Stimulated activated CD8-positive, alpha-beta memory T cell treated with anti-CD3 and anti-CD28 coated beads, Interleukin-4, amount 100 ng/mL, for 24 hours (primary cell): ENCODE results near the gene PM20D1.
A peak's percentile ranks its signal among the peaks of the same experiment; 100 is the strongest.
"Not testable (repeated sequence)": the region's sequence is repeated elsewhere in the genome, so short reads cannot be mapped to it uniquely, and the experiment has no call there.

Experiments used
- DNase-seq: peaks from one replicate; pipeline ENCODE4 v3.0.0-alpha.2; 2020; ENCODE audit warnings: low read depth

The PM20D1 gene, protein sequence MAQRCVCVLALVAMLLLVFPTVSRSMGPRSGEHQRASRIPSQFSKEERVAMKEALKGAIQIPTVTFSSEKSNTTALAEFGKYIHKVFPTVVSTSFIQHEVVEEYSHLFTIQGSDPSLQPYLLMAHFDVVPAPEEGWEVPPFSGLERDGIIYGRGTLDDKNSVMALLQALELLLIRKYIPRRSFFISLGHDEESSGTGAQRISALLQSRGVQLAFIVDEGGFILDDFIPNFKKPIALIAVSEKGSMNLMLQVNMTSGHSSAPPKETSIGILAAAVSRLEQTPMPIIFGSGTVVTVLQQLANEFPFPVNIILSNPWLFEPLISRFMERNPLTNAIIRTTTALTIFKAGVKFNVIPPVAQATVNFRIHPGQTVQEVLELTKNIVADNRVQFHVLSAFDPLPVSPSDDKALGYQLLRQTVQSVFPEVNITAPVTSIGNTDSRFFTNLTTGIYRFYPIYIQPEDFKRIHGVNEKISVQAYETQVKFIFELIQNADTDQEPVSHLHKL

DNA sequence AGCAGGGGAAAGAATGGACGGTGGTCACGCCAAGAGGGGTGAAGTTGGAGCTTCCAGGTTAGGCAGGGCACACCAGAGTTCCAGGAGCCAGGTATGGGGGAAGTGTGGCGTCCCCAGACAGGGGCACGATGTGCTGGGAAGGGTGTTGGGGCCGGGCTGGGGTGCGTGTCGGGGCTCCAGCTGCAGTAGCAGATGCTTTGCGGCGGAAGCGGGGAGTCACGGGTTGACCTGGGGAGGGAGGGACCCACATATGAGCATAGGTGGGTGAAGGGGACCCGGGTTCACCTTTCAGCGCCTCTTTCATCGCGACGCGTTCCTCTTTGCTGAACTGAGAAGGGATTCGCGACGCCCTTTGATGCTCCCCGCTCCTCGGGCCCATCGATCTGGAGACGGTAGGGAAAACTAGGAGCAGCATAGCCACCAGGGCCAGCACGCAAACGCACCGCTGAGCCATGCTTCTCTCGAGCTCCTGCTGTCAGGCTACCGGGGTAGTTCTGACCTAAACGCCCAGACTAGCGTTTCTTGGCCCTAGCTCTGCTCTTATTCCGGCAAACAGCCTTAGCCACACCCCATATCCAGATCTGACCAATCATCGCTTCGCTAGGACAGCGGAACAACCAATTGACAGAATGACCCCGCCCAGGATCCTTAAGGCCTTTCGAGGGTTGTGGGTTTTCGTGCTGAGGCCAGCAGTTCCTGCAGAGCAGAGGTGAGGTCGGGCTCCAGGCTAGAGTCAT is at the start of gene PM20D1:
Gene PM20D1 (minus strand): TSS at position 514 of the 737 bp plus-strand sequence. CDS start 60 bp downstream, at position 454.
- DNase-seq, result peak; percentile 72

DNA sequence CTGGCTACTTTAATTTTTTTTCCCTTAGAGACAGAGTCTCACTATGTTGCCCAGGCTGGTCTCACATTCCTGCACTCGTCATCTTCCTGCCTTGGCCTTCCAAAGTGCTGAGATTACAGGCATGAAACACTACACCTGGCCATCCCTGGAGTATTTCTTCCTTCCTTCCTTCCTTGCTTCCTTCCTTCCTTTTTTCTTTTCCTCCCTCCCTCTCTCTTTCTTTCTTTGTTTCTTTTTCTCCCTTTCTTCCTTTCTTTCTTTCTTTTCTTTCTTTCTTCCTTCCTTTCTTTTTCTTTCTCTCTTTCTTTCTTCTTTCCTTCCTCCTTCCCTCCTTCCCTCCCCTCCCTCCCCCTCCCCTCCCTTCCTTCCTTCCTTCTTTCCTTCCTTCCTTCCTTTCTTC is 46.4 kb upstream of the PM20D1 start:
- DNase-seq, result no peak

DNA sequence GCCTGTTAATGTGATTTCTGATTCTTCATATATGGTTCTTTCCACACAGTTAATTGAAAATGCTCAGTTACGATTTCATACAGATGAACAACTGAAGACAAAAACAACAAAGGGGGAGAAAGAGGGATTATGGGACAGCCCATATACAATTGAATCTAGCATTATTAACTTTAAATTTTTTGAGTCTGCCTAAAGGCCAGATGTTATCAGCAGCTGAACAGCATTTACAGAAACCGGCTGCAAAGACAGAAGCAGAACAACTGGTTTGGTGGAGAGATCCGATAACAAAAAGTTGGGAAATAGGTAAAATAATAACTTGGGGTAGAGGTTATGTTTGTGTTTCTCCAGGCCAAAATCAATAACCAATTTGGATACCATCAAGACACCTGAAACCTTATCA is 44.2 kb upstream of the PM20D1 start:
- not testable (repeated sequence) for DNase-seq

DNA sequence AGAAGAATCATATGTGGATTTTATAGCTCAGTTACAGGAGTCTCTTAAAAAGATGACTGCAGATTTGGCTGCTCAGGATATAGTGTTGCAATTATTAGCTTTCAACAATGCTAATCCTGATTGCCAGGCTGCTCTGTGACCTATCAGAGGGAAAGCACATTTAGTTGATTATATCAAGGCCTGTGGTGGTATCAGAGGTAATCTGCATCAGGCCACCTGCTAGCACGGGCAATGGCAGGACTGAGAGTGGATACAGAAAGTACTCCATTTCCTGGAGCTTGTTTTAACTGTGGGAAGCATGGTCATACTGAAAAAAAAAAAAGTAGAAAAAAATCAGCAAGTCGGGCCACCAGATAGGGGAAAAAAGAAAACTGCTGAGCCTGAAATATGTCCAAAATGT is 42.2 kb upstream of the PM20D1 start:
- not testable (repeated sequence) for DNase-seq

DNA sequence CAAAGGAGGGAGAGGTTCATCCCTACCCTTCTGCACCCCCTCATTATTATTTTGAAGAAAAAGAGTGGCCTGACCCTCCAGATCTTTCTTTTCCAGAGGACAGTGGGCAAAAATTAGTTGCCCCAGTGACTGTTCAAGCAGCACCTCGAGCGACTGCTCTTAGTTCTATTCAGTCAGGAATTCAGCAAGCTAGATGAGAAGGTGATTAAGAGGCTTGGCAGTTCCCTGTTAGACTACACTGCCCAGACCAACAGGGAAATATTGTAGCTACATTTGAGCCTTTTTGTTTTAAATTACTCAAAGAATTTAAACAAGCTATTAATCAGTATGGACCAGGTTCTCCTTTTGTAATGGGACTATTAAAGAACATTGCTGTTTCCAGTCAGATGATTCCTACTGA is 41.5 kb upstream of the PM20D1 start:
- not testable (repeated sequence) for DNase-seq

DNA sequence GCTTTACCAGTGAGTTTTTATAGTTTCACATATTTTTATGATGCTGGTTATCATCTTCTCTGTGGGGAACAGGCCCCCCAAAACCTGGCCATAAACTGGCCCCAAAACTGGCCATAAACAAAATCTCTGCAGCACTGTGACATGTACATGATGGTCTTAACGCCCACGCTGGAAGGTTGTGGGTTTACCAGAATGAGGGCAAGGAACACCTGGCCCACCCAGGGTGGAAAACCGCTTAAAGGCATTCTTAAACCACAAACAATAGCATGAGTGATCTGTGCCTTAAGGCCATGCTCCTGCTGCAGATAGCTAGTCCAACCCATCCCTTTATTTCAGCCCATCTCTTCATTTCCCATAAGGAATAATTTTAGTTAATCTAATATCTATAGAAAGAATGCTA is 40.7 kb upstream of the PM20D1 start:
- DNase-seq, result not testable (repeated sequence)

DNA sequence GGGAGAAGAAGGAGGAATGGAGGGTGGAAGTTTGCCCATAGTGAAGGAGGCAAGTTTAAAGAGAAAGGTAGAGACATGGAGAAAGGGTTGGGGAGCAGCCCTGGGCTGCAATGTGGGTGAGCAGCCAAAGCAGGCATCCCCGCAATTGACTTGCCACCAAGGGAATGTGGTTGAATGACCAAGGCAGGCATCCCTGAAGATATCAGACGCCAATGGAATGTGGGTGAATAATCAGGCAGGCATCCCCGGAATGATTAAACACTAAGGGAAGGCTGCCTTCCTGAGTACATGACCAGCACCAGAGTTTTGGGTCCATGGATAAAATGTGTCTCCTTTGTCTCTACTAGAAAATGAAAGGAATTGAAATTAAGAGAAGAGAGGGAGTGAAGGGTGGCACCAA is 39.8 kb upstream of the PM20D1 start:
- not testable (repeated sequence) for DNase-seq

DNA sequence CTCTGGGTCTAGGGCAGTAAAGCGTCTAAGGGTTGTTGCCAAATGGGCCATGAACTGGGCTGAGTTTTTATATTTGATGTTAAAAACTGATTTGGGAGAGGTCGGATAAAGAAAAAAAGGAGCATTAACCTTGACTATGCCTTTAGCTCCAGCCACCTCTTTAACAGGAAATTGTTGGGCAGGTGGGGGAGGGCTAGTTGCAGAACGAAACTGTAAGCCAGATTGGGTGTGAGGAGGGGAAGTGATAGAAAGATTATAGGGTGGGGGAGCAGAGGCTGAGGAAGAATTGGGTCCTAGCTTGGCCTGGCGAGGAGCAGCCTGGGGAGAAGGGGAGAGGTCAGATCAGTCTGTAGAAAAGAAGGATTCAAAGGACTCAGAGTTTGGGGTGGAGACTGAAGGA is 39.1 kb upstream of the PM20D1 start:
- not testable (repeated sequence) for DNase-seq

DNA sequence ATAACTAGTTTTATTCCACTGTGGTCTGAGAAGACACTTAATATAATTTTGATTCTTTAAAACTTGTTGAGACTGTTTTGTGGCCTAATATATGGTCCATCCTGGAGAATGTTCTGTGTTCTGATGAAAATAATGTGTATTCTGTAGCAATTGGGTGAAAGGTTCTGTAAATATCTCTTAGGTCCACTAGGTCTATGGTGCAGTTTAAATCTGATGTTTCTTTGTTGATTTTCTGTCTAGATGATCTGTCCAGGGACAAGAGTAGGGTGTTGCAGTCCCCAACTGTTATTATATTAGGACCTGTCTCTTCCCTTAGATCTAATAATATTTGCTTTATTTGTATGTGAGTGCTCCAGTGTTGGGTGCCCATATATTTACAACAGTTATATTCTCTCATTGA is 33.9 kb upstream of the PM20D1 start:
- no peak for DNase-seq

DNA sequence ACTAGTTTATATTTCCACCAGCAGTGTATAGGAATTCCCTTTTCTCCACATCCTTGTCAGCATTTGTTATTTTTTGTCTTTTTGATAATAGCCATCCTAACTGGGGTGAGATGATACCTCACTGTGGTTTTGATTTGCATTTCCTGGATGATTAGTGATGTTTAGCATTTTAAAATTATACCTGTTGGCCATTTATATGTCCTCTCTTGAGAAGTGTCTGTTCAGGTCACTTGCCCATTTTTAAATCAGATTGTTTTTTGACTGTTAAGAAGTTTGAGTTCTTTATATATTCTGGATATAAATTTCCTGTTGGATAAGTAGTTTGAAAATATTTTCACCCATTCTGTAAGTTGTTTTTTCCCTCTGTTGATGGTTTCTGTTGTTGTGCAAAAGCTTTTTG is 31.0 kb upstream of the PM20D1 start:
- DNase-seq, result no peak

DNA sequence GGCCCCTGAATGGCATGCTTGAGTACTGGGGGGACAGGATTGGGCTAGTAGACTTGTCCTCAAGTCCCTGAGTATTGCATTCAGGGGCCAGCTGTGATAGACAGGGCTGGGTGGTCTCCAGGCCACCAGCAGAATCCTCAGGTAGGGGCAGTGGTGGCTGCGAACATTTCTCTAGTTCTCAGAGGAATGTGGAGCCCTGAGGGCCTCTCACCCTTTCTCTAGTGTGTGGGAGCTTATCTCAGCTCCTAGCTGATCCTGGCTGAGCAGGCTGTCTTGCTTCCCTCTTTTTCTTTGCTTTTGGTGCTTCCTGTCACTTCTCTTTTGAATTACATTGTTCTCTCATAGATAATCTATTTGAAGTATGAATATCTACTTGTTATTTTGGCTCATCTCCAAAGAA is 30.0 kb upstream of the PM20D1 start:
- DNase-seq, result no peak

DNA sequence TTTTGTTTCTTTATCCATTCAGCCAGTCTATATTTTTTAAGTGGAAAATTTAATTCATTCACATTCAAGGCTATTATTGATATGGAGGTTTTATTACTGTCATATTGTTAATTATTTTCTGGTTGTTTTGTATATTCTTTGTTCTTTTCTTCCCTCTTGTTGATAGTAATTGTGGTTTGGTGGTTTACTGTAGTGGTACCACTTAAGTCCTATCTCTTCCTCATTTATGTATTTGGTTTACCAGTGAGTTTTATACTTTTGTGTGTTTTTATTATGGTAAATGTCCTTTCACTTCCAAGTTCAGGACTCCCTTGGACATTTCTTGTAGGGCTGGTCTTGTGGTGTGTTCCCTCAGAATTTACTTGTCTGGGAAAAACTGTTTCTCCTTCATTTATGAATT is 28.1 kb upstream of the PM20D1 start:
- DNase-seq, result no peak

DNA sequence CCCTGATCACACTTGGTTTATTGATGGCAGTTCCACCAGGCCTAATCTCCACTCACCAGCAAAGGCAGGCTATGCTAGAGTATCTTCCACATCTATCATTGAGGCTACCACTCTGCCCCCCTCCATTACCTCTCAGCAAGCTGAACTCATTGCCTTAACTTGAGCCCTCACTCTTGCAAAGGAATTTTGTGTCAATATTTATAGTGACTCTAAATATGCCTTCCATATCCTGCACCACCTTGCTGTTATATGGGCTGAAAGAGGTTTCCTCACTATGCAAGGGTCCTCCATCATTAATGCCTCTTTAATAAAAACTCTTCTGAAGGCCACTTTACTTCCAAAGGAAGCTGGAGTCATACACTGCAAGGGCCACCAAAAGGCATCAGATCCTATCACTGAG is 23.2 kb upstream of the PM20D1 start:
- not testable (repeated sequence) for DNase-seq

DNA sequence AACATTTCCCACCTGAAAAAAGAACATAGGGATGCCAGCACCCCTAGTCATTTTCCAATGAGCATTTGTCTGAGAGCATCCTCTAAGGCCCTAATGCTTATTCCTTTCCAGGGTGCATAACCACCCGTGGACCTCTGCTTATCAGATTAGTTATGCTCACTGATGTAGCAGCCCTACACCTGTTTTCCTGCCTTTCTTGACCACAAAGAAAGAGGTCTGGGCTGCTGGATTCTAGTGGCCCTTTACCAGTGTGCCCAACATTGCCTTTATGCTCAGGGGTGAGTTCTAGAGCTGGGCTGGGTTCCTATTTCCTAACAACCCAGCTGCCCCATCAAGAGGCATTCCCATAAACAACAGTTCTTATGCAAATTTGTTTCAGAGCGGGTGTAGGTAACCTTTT is 20.3 kb upstream of the PM20D1 start:
- DNase-seq, result no peak

DNA sequence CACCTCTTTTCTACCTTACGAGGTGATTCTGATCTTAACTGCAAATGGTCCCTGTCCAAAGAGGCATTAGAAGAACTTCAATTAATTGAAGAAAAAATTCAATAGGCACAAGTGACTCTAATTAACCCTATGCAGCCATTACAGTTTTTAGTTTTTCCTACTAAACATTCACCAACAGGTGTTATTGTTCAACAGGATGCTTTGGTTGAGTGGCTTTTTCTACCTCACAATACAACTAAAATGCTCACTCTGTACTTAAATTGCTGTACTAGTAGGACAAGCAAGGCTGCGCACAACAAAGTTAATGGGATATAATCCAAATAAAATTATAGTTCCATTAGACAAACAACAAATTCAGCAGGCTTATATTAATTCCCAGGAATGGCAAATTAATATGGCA is 11.6 kb upstream of the PM20D1 start:
- no peak for DNase-seq

DNA sequence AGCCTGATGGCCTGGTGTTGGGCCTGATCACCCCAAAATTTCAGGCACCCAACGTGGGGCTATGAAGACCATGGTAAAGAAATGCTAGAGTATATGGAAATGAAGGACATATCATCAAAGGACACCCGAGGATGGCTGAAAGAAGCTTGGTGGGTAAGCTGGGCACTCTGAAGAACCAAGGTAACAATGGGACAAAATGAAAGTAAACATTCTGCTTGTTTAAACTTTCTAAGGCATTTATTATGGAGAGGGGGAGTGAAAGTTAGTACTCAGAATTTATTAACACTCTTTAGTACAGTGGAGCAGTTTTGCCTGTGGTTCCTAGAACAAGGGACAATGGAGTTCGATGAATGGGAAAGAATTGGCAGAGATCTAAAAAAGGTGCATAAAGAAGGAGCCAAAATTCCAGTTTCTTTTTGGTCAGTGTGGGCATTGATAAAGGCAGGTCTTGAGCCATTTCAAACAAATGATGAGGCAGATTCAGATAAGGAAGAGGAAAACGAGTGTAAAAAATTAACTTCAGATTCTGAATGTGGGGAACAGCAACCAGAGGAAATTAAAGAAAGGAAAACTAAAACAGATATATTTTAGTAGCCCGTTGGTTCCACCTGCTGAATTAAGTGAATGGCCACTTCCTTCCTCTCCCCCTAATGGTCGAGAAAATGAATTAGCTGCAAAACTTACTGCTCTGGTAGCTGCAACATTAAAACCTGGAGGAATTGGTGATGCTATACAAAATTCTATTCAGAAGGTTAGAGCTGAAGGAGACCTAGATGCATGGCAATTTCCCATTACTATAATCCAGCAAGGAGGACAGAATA is 8.4 kb upstream of the PM20D1 start:
- DNase-seq, result no peak

DNA sequence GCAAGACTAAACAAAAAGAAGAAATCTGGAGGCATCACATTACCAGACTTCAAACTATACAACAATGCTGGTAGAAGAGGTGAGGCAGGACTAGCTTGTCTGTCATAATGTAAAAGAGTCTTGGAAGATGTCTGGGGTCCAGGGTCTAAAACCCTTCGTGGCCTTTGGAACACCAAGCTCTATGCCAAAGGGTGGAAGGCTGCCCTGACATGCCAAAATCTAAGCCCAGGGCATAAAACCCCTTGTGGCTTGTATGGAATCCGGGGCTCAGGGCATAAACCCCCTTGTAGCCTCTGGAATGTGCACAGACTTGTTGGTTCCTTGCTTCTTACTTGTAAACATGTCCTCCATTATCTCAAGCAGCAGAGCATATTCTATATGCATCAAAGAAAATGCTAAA is 7.6 kb upstream of the PM20D1 start:
- not testable (repeated sequence) for DNase-seq

DNA sequence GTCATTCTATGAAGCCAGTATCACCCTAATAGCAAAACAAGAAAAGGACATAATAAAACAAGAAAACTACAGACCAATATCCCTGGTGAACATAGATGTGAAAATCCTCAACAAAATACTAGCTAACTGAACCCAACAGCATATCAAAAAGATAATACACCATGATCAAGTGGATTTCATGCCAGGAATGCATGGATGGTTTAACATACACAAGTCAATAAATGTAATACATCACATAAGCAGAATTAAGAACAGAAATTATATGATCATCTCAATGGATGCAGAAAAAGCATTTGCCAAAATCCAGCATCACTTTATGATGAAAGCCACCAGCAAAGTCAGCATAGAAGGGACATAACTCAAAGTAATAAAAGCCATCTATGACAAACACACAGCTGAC is 6.5 kb upstream of the PM20D1 start:
- DNase-seq, result no peak

DNA sequence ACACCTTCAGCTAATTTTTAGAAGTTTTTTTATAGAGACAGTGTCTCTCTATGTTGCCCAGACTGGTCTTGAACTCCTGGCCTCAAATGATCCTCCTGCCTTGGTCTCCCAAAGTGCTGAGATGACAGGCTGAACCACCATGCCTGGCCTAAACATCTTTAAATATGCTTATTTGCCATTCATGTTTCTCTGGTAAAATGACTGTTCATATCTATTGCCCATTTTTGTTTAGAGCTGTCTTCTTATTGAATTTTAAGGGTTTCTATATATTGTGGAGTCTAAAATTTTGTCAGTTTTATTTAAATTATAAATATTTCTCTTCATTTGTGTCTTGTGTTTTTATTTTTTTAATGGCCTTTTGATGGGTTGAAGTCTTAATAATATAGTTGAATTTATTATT is 3.0 kb upstream of the PM20D1 start:
- DNase-seq, result no peak

DNA sequence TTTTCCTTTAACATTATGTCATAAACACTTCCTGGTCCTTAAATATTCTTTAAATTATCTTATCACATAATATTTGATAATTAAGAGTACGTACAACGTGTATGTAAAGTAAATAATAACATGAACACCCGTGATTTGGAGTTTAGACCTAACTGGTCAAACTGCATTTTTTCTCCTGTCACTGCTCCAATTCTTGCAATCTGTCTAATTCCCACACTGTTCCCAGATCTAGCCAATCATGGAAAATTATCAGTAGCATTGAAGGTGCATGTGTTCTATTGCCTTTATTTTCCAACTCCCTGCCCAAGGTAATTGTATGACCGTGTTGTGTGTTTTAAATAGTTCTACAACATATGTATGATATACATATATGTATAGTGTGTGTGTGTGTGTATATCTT is 2.1 kb upstream of the PM20D1 start:
- no peak for DNase-seq

DNA sequence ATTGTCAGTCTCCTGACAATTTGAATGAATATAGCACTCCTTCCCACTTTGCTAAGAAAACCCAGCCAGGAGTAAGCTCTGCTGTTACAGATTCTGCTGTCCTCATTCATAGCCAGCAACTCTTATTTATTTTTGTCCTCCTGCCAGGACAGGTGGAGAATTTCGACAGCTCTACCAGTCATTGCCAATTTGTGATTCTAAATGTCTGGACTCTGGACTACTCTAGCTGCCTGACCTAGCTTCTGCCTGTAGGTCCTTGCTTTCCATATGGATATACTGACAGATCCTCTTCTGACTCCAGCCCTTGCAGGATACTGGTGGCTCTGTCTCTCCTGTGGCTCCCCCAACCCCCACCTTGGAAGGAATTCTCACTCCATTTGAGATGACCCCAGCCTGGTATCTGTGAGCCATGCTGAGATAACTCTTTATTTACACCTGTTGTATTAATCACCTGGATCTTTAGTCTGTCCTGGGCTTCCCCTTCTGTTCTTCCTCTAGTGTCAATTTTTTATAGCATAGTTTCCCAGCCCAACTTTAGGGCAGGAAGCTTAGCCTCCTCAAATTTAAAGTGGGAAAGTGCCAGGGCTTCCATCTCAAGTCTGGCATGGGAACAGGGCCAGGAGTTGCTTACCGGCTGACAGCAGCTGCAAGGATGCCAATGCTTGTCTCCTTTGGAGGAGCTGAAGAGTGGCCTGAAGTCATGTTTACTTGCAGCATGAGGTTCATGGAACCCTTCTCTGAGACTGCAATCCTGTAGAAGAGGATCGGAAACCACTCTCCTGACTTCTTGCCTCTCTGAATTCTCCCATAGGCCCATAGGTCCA is 6.7 kb downstream of the PM20D1 start:
- no peak for DNase-seq

DNA sequence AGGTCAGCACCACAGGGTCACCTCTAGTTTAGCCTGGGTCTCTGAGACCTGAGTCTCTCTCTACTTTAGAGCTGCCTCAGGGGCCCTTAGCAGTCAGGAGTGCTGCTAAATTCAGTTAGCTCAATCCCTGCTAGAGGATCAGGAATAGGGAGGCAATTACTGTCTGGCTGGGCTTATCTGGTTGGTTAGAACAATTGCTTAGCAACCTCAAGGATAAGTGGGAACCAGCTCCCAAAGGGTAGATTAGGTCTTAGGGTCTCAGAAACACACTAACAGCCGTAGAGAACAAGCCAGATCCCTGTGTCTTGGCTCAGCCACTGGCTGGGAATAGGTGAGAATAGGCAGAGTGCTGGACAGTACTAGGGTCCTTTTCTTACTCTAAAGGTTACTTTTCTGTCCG is 7.7 kb downstream of the PM20D1 start:
- no peak for DNase-seq
